Measurements from ENCODE around the gene WIPF2. TPM values are rescaled to one million over a fixed set of nuclear protein-coding genes. Genes with fewer than 3 reads are reported as not detected.

The WIPF2 gene
- 5.4 and 5.5 TPM in 2 replicates for total RNA-seq

DNA sequence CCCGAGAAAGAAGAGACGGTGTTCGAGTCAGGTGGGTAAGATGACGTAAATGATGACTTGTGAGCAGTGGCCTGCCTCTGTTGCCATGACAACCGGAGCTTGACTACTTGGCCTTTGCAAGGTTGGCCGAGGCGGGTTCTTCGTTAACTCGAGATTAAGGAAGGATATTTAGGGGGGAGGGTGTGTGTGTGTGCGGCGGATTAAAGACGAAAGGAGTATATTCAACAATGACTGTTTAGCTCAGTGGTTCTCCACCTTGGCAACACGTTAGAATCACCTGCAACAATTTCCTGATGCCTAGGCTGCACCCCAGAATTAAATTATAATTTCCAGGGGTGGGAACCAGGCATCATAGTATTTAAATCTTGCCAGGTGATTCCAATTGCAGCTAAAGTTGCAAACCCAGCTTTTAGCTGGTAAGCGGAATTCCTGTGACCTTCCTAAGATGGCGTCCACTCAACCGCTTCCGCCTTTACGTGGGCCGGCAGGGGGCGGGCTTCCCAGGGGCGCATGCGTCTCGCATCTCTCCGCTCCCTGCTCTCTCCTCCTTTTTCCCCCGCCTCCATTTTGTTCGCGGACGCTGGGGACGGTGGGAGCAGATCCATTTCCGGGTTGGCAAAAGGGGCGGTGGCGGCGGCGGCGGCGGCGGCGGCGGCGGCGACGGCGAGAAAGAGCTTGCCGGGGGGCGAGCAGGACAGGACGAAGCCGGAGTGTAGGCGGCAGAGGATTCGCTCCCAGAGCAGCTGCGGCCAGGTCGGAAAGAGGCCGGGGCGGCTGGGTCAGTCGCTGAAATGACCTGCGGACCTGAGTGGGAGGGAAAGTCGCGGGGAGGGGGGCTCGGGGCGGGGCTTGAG is at the start of gene WIPF2:
WIPF2 (plus strand) TSS at position 565 of the 854 bp plus-strand sequence. CDS start 37,156 bp downstream, outside the sequence.

GRCh38 chr17:40177275-40177874 is 41.7 kb upstream of the WIPF2 start, which contains the start of gene RAPGEFL1:
Gene RAPGEFL1, plus strand, starts transcription at chr17:40177470. Its CDS starts 392 bp downstream, at chr17:40177862.

DNA sequence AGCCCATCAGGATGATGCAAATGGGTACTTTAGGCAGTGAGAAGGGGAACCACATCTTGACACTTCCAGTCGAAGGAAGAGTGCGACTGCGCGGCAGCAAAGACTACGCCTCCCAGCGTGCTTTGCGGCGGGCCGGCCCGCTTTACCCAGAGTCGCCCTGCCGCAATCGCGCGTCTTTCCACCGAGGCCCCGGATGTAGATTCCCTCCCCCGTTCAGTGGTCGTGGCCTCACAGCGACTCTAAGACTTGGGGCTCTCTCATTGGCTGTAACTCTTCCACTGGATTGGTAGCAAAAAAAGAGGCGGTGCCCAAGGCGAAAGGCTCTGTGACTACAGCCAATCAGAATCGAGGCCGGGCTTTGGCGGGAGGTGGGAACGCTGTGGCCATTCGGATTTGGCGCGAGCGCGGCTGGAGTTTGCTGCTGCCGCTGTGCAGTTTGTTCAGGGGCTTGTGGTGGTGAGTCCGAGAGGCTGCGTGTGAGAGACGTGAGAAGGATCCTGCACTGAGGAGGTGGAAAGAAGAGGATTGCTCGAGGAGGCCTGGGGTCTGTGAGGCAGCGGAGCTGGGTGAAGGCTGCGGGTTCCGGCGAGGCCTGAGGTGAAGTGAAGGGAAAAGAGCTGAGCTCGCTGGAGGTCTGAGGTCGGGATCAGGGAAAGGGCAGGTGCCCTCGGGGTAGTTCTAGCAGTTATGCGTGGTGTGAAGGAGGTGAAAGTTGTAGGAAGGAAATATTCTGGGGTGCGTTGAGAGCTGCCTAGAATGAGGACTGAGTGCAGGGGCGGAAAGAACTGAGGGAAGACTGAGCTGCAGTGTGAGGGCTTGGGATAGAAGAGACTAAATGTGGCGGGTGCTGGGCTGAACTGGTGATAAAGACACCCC is 68.6 kb downstream of the WIPF2 start, which contains the start of gene CDC6:
CDC6 (plus strand) TSS at position 386 of the 876 bp plus-strand sequence. CDS start 1,542 bp downstream, outside the sequence.

GRCh38 chr17:40309031-40309948 is 90.2 kb downstream of the WIPF2 start, which contains the start of gene RARA:
Gene RARA, plus strand, starts transcription at chr17:40309180. Its CDS starts 22,039 bp downstream, at chr17:40331219.

Other genes with a start within 250 kb of the WIPF2 start
- gene PSMD3, start 238.5 kb upstream of the WIPF2 start, total RNA-seq = 149 TPM in 2 replicates
- 1.3 and 2.7 TPM in 2 replicates for gene CSF3, start 203.9 kb upstream of the WIPF2 start, total RNA-seq
- gene MED24, start 164.9 kb upstream of the WIPF2 start, total RNA-seq = 86.4 and 90.4 TPM in 2 replicates
- gene THRA, start 156.3 kb upstream of the WIPF2 start, total RNA-seq = 24.5 and 24.7 TPM in 2 replicates
- 1.3 and 1.8 TPM in 2 replicates for gene NR1D1, start 118.7 kb upstream of the WIPF2 start, total RNA-seq
- 36.1 and 46.1 TPM in 2 replicates for gene MSL1, start 97.3 kb upstream of the WIPF2 start, total RNA-seq
- gene CASC3, start 78.8 kb upstream of the WIPF2 start, total RNA-seq = 28.8 and 32.1 TPM in 2 replicates
- 0.84 and 0.89 TPM in 2 replicates for gene RAPGEFL1, start 41.8 kb upstream of the WIPF2 start, total RNA-seq
- 23.7 and 27.1 TPM in 2 replicates for gene CDC6, start 68.6 kb downstream of the WIPF2 start, total RNA-seq
- gene RARA, start 89.9 kb downstream of the WIPF2 start, total RNA-seq = 16.1 and 18.5 TPM in 2 replicates
- gene GJD3, start 145.4 kb downstream of the WIPF2 start, total RNA-seq = 0.89 and 3.0 TPM in 2 replicates
- 107 and 127 TPM in 2 replicates for gene TOP2A, start 198.6 kb downstream of the WIPF2 start, total RNA-seq
- 119 and 123 TPM in 2 replicates for gene IGFBP4, start 224.1 kb downstream of the WIPF2 start, total RNA-seq